Tibial nerve (tissue), 4 donors: ENCODE data around the gene CNOT9.

Experiments
- CTCF ChIP-seq, 5 experiments: fragments of 200-600 bp in 3 of 5; fragments of 450-650 bp in 2 of 5; sonication (generic) in 3 of 5; IDR thresholded peaks; one replicate each; pipeline ENCODE4 v1.5.1; 2016 to 2019; ENCODE audit warnings: antibody characterized with exemption in 5 of 5, mild to moderate bottlenecking in 3 of 5, moderate library complexity in 2 of 5
- EP300 ChIP-seq, 2 donors: sonication (generic); formaldehyde crosslinking; IDR thresholded peaks; one replicate each; pipeline ENCODE4 v1.6.1; 2017; ENCODE audit warnings: antibody characterized with exemption in 2 of 2, mild to moderate bottlenecking in 1 of 2
- POLR2A ChIP-seq, 2 donors: fragments of 450-650 bp; IDR thresholded peaks; one replicate each; pipeline ENCODE4 v1.6.1; 2017; ENCODE audit warnings: antibody characterized with exemption in 2 of 2, mild to moderate bottlenecking in 2 of 2, moderate library complexity in 2 of 2

- TF ChIP-seq CTCF (IDR thresholded peaks at IDR 0.05): no peak
- no peak for TF ChIP-seq EP300 (IDR thresholded peaks at IDR 0.05)
- no peak for TF ChIP-seq POLR2A (IDR thresholded peaks at IDR 0.05)
Measured at GRCh38 chr2:218635719-218636118, 67.1 kb downstream of the CNOT9 start.
